Sigmoid colon (tissue), 4 donors: Measurements from ENCODE around the gene GLP1R.

Experiments used
- POLR2A ChIP-seq, 2 donors: fragments of 450-650 bp; IDR thresholded peaks; one replicate each; pipeline ENCODE4 v1.6.1; 2016; ENCODE audit warnings: antibody characterized with exemption in 2 of 2, mild to moderate bottlenecking in 2 of 2, moderate library complexity in 2 of 2
- POLR2AphosphoS5 ChIP-seq, 4 donors: sonication (generic); formaldehyde crosslinking; IDR thresholded peaks; one replicate each; pipeline ENCODE4 v1.6.1; 2017; ENCODE audit warnings: antibody characterized with exemption in 4 of 4
- TF ChIP-seq, protein P1 (sequence below), 4 experiments: fragments of 450-650 bp in 3 of 4; fragments of 200-600 bp in 1 of 4; IDR thresholded peaks; one replicate each; pipeline ENCODE4 v1.5.1; 2016 to 2019; ENCODE audit warnings: antibody characterized with exemption in 4 of 4, mild to moderate bottlenecking in 3 of 4, moderate library complexity in 2 of 4

DNA sequence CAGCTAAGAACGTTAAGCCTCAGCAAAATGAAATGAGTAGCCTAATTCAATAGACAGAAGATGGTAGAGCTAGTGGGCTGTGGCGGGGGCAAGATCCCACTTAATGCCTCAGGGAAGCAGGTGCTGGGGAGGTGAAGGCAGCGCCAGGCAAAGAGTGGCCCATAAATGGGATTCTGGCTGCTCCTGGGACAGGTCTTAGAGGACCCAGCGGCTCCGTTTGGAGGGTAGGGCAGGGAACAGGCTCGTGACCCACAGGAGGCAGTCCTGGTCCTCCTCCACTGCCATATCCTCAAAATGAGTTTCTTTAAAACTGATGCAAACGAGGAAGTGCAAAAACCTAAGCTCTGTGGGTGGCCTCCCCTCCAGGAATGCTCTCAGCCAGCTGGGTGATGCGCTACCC is 33.7 kb downstream of the GLP1R start:
- TF ChIP-seq POLR2AphosphoS5 (IDR thresholded peaks at IDR 0.05) (no peak), POLR2A (IDR thresholded peaks at IDR 0.05) (no peak)
- TF ChIP-seq, protein P1, sequence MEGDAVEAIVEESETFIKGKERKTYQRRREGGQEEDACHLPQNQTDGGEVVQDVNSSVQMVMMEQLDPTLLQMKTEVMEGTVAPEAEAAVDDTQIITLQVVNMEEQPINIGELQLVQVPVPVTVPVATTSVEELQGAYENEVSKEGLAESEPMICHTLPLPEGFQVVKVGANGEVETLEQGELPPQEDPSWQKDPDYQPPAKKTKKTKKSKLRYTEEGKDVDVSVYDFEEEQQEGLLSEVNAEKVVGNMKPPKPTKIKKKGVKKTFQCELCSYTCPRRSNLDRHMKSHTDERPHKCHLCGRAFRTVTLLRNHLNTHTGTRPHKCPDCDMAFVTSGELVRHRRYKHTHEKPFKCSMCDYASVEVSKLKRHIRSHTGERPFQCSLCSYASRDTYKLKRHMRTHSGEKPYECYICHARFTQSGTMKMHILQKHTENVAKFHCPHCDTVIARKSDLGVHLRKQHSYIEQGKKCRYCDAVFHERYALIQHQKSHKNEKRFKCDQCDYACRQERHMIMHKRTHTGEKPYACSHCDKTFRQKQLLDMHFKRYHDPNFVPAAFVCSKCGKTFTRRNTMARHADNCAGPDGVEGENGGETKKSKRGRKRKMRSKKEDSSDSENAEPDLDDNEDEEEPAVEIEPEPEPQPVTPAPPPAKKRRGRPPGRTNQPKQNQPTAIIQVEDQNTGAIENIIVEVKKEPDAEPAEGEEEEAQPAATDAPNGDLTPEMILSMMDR (IDR thresholded peaks at IDR 0.05), result no peak
